ENCODE results near the gene SS18L1.

GRCh38 chr20:62096421-62097380, 46.9 kb upstream of the SS18L1 start:
- TF ChIP-seq CTCF (conservative IDR thresholded peaks at IDR 0.05 in 1 of 2, IDR thresholded peaks at IDR 0.05 in 1 of 2; ENCODE audit: low read depth in 1 of 2, low read length in 2 of 2) (no peak), EZH2 (IDR thresholded peaks at IDR 0.05; ENCODE audit: low read length, missing control alignments) (no peak)

Data from fibroblast of lung (primary cell).